HEK293 (cell line): ENCODE data around the gene VASN.

Source experiments
- EGR2 ChIP-seq: fragments of 450-650 bp; formaldehyde crosslinking; IDR thresholded peaks from 2 replicates; pipeline ENCODE4 v1.5.1; 2016; ENCODE audit warnings: low read depth, missing biosample characterization, missing genetic modification characterization
- GFI1B ChIP-seq: fragments of 450-650 bp; formaldehyde crosslinking; IDR thresholded peaks from 2 replicates; pipeline ENCODE4 v1.5.1; 2016; ENCODE audit warnings: missing biosample characterization, missing genetic modification characterization
- SP3 ChIP-seq: fragments of 450-650 bp; formaldehyde crosslinking; IDR thresholded peaks from 2 replicates; pipeline ENCODE4 v1.5.1; 2016; ENCODE audit warnings: missing biosample characterization, missing genetic modification characterization
- ZBTB20 ChIP-seq: fragments of 450-650 bp; formaldehyde crosslinking; IDR thresholded peaks from 2 replicates; pipeline ENCODE4 v1.5.1; 2016; ENCODE audit warnings: missing biosample characterization, missing genetic modification characterization
- ZNF2 ChIP-seq: fragments of 450-650 bp; formaldehyde crosslinking; IDR thresholded peaks from 2 replicates; pipeline ENCODE4 v1.5.1; 2016; ENCODE audit warnings: missing biosample characterization, missing genetic modification characterization
- ZNF335 ChIP-seq: fragments of 450-650 bp; formaldehyde crosslinking; conservative IDR thresholded peaks from 2 replicates; pipeline ENCODE4 v1.5.1; 2016; ENCODE audit warnings: missing biosample characterization, missing genetic modification characterization
- ZNF600 ChIP-seq: fragments of 450-650 bp; formaldehyde crosslinking; IDR thresholded peaks from 2 replicates; pipeline ENCODE4 v1.5.1; 2016; ENCODE audit warnings: missing biosample characterization, missing genetic modification characterization
- ZNF623 ChIP-seq: fragments of 450-650 bp; formaldehyde crosslinking; IDR thresholded peaks from 2 replicates; pipeline ENCODE4 v1.5.1; 2016; ENCODE audit warnings: missing biosample characterization, missing genetic modification characterization
- ZNF677 ChIP-seq: fragments of 450-650 bp; IDR thresholded peaks from 2 replicates; pipeline ENCODE4 v1.5.0; 2018; ENCODE audit warnings: missing biosample characterization, mild to moderate bottlenecking, missing genetic modification characterization, moderate library complexity
- ZSCAN30 ChIP-seq: fragments of 450-650 bp; IDR thresholded peaks from 2 replicates; pipeline ENCODE4 v1.5.1; 2018; ENCODE audit warnings: missing biosample characterization, mild to moderate bottlenecking, missing genetic modification characterization, moderate library complexity
- TF ChIP-seq, protein P1 (sequence below): fragments of 450-650 bp; formaldehyde crosslinking; IDR thresholded peaks from 2 replicates; pipeline ENCODE4 v1.5.1; 2016; ENCODE audit warnings: missing biosample characterization, missing genetic modification characterization
- TF ChIP-seq, protein P2 (sequence below): fragments of 450-650 bp; formaldehyde crosslinking; optimal IDR thresholded peaks from 2 replicates; pipeline ENCODE3; 2016; ENCODE audit warnings: missing biosample characterization, mild to moderate bottlenecking, missing genetic modification characterization
- TF ChIP-seq, protein P3 (sequence below): fragments of 450-650 bp; formaldehyde crosslinking; IDR thresholded peaks from 2 replicates; pipeline ENCODE4 v1.5.1; 2016; ENCODE audit warnings: missing biosample characterization, missing genetic modification characterization, borderline replicate concordance
- TF ChIP-seq, protein P4 (sequence below): fragments of 450-650 bp; formaldehyde crosslinking; IDR thresholded peaks from 2 replicates; pipeline ENCODE4 v1.5.1; 2017; ENCODE audit warnings: missing biosample characterization, missing genetic modification characterization

The VASN gene

DNA sequence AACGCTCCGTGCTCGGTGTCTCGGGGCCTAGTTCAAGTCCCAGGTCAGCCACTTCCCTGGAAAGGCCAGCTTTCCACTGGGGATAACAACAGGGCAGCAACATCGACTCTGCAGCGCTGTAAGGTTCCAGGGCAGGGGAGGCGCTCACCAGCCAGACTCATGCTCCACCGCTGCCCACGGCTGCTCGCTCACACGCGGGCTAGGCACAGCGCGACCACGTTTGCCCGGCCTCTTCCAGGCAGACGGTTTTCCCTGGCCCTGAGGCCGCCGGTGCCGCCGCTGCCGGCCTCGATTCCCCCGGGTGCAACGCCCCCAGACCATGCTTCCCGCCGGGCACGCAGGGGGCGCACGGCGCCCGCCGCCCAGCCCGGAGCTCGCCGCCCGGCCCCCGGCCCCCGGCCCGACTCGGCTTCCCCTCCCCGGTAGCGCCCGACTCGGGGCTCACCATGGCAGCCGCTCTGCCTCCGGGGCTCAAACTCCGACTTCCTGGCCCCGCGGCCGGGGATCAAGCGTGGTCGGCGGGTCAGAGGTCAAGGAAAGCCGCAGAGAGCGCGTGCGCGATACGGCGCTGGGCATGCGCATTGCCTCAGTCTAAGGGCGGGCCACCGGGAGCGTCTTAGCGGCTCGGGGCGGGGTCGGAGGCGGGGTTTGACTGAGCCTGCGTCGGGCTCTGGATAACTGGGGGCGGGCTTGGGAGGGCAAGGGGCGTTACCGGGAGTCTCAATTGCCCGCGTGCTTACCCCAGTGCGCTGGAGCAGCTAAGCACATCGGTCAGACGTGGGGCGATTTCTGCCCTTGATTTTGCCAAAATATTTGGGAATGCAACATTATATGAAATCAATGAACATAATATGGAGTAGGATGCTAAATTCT, 20.6 kb upstream of the VASN start, which contains the start of gene PAM16 (continued):
- TF ChIP-seq ZSCAN30 (tag by site-specific recombination) = 0 out of 2 replicates have a peak, but pooled peaks have one; percentile 41
- peak; percentile 86 for TF ChIP-seq SP3 (tag by site-specific recombination)
- TF ChIP-seq ZNF335 = peak; percentile 50; the same call in 1 of the 2 replicates
- 0 out of 2 replicates have a peak, but pooled peaks have one; percentile 26 for TF ChIP-seq EGR2 (tag by site-specific recombination)
- TF ChIP-seq ZNF600 (tag by site-specific recombination) = peak; percentile 75
- TF ChIP-seq, protein P1, sequence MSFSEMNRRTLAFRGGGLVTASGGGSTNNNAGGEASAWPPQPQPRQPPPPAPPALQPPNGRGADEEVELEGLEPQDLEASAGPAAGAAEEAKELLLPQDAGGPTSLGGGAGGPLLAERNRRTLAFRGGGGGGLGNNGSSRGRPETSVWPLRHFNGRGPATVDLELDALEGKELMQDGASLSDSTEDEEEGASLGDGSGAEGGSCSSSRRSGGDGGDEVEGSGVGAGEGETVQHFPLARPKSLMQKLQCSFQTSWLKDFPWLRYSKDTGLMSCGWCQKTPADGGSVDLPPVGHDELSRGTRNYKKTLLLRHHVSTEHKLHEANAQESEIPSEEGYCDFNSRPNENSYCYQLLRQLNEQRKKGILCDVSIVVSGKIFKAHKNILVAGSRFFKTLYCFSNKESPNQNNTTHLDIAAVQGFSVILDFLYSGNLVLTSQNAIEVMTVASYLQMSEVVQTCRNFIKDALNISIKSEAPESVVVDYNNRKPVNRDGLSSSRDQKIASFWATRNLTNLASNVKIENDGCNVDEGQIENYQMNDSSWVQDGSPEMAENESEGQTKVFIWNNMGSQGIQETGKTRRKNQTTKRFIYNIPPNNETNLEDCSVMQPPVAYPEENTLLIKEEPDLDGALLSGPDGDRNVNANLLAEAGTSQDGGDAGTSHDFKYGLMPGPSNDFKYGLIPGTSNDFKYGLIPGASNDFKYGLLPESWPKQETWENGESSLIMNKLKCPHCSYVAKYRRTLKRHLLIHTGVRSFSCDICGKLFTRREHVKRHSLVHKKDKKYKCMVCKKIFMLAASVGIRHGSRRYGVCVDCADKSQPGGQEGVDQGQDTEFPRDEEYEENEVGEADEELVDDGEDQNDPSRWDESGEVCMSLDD = no peak
- no peak; the same call in 1 of the 2 replicates for TF ChIP-seq ZNF2
- TF ChIP-seq GFI1B (tag by site-specific recombination) = no peak
- TF ChIP-seq, protein P2, sequence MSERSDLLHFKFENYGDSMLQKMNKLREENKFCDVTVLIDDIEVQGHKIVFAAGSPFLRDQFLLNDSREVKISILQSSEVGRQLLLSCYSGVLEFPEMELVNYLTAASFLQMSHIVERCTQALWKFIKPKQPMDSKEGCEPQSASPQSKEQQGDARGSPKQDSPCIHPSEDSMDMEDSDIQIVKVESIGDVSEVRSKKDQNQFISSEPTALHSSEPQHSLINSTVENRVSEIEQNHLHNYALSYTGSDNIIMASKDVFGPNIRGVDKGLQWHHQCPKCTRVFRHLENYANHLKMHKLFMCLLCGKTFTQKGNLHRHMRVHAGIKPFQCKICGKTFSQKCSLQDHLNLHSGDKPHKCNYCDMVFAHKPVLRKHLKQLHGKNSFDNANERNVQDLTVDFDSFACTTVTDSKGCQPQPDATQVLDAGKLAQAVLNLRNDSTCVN (tag by site-specific recombination) = peak; percentile 86
- peak; percentile 42; the same call in 1 of the 2 replicates for TF ChIP-seq ZBTB20 (tag by site-specific recombination)
- TF ChIP-seq ZNF623 (tag by site-specific recombination) = no peak
- TF ChIP-seq, protein P3, sequence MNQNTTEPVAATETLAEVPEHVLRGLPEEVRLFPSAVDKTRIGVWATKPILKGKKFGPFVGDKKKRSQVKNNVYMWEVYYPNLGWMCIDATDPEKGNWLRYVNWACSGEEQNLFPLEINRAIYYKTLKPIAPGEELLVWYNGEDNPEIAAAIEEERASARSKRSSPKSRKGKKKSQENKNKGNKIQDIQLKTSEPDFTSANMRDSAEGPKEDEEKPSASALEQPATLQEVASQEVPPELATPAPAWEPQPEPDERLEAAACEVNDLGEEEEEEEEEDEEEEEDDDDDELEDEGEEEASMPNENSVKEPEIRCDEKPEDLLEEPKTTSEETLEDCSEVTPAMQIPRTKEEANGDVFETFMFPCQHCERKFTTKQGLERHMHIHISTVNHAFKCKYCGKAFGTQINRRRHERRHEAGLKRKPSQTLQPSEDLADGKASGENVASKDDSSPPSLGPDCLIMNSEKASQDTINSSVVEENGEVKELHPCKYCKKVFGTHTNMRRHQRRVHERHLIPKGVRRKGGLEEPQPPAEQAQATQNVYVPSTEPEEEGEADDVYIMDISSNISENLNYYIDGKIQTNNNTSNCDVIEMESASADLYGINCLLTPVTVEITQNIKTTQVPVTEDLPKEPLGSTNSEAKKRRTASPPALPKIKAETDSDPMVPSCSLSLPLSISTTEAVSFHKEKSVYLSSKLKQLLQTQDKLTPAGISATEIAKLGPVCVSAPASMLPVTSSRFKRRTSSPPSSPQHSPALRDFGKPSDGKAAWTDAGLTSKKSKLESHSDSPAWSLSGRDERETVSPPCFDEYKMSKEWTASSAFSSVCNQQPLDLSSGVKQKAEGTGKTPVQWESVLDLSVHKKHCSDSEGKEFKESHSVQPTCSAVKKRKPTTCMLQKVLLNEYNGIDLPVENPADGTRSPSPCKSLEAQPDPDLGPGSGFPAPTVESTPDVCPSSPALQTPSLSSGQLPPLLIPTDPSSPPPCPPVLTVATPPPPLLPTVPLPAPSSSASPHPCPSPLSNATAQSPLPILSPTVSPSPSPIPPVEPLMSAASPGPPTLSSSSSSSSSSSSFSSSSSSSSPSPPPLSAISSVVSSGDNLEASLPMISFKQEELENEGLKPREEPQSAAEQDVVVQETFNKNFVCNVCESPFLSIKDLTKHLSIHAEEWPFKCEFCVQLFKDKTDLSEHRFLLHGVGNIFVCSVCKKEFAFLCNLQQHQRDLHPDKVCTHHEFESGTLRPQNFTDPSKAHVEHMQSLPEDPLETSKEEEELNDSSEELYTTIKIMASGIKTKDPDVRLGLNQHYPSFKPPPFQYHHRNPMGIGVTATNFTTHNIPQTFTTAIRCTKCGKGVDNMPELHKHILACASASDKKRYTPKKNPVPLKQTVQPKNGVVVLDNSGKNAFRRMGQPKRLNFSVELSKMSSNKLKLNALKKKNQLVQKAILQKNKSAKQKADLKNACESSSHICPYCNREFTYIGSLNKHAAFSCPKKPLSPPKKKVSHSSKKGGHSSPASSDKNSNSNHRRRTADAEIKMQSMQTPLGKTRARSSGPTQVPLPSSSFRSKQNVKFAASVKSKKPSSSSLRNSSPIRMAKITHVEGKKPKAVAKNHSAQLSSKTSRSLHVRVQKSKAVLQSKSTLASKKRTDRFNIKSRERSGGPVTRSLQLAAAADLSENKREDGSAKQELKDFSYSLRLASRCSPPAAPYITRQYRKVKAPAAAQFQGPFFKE (tag by site-specific recombination) = 0 out of 2 replicates have a peak, but pooled peaks have one; percentile 39
- TF ChIP-seq ZNF677 (tag by site-specific recombination) = peak; percentile 72
- TF ChIP-seq, protein P4, sequence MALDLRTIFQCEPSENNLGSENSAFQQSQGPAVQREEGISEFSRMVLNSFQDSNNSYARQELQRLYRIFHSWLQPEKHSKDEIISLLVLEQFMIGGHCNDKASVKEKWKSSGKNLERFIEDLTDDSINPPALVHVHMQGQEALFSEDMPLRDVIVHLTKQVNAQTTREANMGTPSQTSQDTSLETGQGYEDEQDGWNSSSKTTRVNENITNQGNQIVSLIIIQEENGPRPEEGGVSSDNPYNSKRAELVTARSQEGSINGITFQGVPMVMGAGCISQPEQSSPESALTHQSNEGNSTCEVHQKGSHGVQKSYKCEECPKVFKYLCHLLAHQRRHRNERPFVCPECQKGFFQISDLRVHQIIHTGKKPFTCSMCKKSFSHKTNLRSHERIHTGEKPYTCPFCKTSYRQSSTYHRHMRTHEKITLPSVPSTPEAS (tag by site-specific recombination) = no peak
